ENCODE measurements around the gene GNS.

GRCh38 chr12:64801381-64801780 lies 42.2 kb upstream of the GNS start:
- TF ChIP-seq, protein P1, sequence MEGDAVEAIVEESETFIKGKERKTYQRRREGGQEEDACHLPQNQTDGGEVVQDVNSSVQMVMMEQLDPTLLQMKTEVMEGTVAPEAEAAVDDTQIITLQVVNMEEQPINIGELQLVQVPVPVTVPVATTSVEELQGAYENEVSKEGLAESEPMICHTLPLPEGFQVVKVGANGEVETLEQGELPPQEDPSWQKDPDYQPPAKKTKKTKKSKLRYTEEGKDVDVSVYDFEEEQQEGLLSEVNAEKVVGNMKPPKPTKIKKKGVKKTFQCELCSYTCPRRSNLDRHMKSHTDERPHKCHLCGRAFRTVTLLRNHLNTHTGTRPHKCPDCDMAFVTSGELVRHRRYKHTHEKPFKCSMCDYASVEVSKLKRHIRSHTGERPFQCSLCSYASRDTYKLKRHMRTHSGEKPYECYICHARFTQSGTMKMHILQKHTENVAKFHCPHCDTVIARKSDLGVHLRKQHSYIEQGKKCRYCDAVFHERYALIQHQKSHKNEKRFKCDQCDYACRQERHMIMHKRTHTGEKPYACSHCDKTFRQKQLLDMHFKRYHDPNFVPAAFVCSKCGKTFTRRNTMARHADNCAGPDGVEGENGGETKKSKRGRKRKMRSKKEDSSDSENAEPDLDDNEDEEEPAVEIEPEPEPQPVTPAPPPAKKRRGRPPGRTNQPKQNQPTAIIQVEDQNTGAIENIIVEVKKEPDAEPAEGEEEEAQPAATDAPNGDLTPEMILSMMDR (IDR thresholded peaks at IDR 0.05) = peak; percentile 64
- TF ChIP-seq RARB (CRISPR knock-in tag; IDR thresholded peaks at IDR 0.05) = no peak
- no peak for TF ChIP-seq EP300 (IDR thresholded peaks at IDR 0.05)
- no peak for TF ChIP-seq HOXB13 (CRISPR knock-in tag; IDR thresholded peaks at IDR 0.05; ENCODE audit: low read depth)
- no peak for TF ChIP-seq MAFK (IDR thresholded peaks at IDR 0.05; ENCODE audit: partially characterized antibody)
- TF ChIP-seq REST (IDR thresholded peaks at IDR 0.05) = no peak
- TF ChIP-seq ZSCAN20 (CRISPR knock-in tag; IDR thresholded peaks at IDR 0.05) = no peak
- no peak for TF ChIP-seq POLR2A (IDR thresholded peaks at IDR 0.05; ENCODE audit: low read length)
- TF ChIP-seq RAD21 (conservative IDR thresholded peaks at IDR 0.05 in 1 of 2, IDR thresholded peaks at IDR 0.05 in 1 of 2) = peak; percentile 42 to 49; a peak in 4 of 5 replicates

Measured in A549 (cell line).